Right lobe of liver (tissue), 4 donors: Measurements from ENCODE around the gene STXBP2.

ENCODE experiments used
- POLR2A ChIP-seq: fragments of 450-650 bp; IDR thresholded peaks from one replicate; pipeline ENCODE4 v1.6.1; 2017; ENCODE audit warnings: antibody characterized with exemption, mild to moderate bottlenecking
- TF ChIP-seq, protein P1 (sequence below), 4 donors: fragments of 200-600 bp in 3 of 4; fragments of 450-650 bp in 1 of 4; IDR thresholded peaks; one replicate each; pipeline versions ENCODE4 v1.5.1 to v1.8.0; 2016 to 2022; ENCODE audit warnings: antibody characterized with exemption in 4 of 4, mild to moderate bottlenecking in 2 of 4
- donor health status: DM: no; HTN: no; CAD: no.
- donor health status: DM: no; HTN: no; CAD: no.
- donor health status: DM: no; HTN: yes; CAD: no.

DNA sequence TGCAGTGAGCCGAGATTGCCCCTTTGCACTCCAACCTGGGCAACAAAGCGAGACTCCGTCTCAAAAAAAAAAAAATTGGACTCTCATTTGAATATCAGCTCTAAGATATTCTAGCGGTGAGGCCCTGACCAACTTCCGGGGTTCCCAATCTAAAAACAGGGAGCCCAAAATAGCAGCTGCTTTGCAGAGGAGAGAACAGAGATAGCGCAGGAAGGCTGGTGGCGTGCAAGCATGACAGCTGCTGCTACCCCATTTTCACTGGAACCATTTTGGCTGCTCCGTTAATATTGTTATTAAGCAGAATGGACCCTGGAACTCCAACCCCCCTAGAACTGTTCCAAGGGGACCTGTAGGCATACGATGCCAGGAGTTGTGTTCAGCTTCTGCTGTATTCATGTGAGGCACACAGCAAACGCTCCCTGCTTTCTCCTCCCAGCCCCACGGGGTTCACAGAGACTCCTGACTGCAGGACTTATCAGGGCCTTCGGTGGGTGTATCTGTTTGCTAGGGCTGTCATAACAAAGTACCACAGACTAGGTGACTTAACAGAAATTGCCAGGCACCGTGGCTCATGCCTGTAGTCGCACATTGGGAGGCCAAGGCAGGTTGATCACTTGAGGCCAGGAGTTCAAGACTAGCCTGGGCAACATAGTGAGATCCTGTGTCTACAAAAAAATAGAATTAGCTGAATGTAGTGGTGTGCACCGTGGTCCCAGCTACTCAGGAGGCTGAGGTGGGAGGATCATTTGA lies 11.5 kb downstream of the STXBP2 start:
- TF ChIP-seq, protein P1, sequence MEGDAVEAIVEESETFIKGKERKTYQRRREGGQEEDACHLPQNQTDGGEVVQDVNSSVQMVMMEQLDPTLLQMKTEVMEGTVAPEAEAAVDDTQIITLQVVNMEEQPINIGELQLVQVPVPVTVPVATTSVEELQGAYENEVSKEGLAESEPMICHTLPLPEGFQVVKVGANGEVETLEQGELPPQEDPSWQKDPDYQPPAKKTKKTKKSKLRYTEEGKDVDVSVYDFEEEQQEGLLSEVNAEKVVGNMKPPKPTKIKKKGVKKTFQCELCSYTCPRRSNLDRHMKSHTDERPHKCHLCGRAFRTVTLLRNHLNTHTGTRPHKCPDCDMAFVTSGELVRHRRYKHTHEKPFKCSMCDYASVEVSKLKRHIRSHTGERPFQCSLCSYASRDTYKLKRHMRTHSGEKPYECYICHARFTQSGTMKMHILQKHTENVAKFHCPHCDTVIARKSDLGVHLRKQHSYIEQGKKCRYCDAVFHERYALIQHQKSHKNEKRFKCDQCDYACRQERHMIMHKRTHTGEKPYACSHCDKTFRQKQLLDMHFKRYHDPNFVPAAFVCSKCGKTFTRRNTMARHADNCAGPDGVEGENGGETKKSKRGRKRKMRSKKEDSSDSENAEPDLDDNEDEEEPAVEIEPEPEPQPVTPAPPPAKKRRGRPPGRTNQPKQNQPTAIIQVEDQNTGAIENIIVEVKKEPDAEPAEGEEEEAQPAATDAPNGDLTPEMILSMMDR (IDR thresholded peaks at IDR 0.05), result no peak
- TF ChIP-seq POLR2A, result no peak
